ENCODE measurements around the gene ONECUT1.

ONECUT1 gene

GRCh38 chr15:52803467-52804306, 13.6 kb upstream of the ONECUT1 start:
- no peaks in the 10 kb centered on the region for H3K9me3 ChIP-seq (ENCODE audit: low read length)
- H3K4me1 ChIP-seq (ENCODE audit: insufficient read depth, low read length), result peaks cover 23% of the 10 kb centered on the region
- H3K9ac ChIP-seq (ENCODE audit: low read length), result no peak overlapping the region
- no peak overlapping the region for H3K4me3 ChIP-seq (ENCODE audit: low read depth in 1 of 2, low read length in 2 of 2)
- H3K27me3 ChIP-seq (ENCODE audit: control insufficient read depth in 1 of 2, insufficient read depth in 2 of 2, low read length in 2 of 2), result peaks cover 83 to 94% of the 10 kb centered on the region in 2 donors
- H3K27ac ChIP-seq (ENCODE audit: low read depth, low read length), result no peak overlapping the region
- H3K36me3 ChIP-seq (ENCODE audit: insufficient read depth, low read length), result no peaks in the 10 kb centered on the region

- Histone ChIP-seq H3K4me1 (ENCODE audit: insufficient read depth, low read length) (peaks cover 26% of the 10 kb centered on the region), H3K36me3 (ENCODE audit: insufficient read depth, low read length) (no peaks in the 10 kb centered on the region), H3K4me3 (ENCODE audit: low read depth in 1 of 2, low read length in 2 of 2) (no peak overlapping the region), H3K27me3 (ENCODE audit: control insufficient read depth in 1 of 2, insufficient read depth in 2 of 2, low read length in 2 of 2) (peaks cover 84 to 98% of the 10 kb centered on the region in 2 donors), H3K9ac (ENCODE audit: low read length) (no peak overlapping the region), H3K27ac (ENCODE audit: low read depth, low read length) (no peak overlapping the region), H3K9me3 (ENCODE audit: low read length) (no peaks in the 10 kb centered on the region)
Measured at GRCh38 chr15:52803108-52803466, 13.0 kb upstream of the ONECUT1 start.

DNA sequence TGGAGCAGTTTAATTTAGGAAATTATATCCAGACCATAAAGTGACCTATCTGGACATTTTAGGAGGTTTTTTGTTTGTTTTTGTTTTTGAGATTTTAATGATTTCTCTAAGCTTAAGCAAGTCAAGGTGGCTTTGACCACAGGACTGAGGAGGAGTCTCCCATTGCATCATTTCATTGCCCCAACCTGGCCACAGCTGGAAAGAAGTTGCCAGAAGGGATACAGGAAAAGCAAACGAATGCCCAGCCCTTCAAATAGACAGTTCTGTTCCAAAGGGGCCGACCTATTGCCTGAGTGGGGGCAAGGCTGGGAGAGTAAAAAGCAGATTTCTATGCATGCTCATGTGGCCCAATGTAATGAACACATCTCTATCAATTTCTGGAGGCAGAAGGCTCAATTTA, 12.0 kb upstream of the ONECUT1 start:
- Histone ChIP-seq H3K9ac (ENCODE audit: low read length) (no peak overlapping the region), H3K27ac (ENCODE audit: low read depth, low read length) (no peak overlapping the region), H3K4me1 (ENCODE audit: insufficient read depth, low read length) (peaks cover 31% of the 10 kb centered on the region), H3K36me3 (ENCODE audit: insufficient read depth, low read length) (no peaks in the 10 kb centered on the region), H3K4me3 (ENCODE audit: low read depth in 1 of 2, low read length in 2 of 2) (no peak overlapping the region), H3K9me3 (ENCODE audit: low read length) (no peaks in the 10 kb centered on the region), H3K27me3 (ENCODE audit: control insufficient read depth in 1 of 2, insufficient read depth in 2 of 2, low read length in 2 of 2) (peaks cover 92 to 100% of the 10 kb centered on the region in 2 donors)

DNA sequence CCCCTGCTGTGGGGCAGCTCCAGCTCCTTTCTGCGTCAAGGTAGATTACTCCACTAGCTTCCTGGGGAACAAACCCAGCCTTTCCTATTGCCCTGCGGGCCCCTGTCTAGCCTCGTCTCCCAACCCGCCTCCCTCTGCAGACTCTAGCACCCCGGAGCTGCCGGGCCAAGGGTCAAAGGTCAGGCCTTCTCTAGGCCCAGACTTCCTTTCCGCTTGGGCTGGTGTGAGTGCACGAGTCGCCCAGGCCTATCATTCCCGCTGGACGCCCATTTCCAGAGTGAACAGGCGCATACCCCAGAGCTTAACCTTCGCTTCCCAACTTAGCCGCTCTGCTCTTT, 11.6 kb upstream of the ONECUT1 start:
- Histone ChIP-seq H3K9me3 (ENCODE audit: low read length) (no peaks in the 10 kb centered on the region), H3K4me1 (ENCODE audit: insufficient read depth, low read length) (peaks cover 31% of the 10 kb centered on the region), H3K4me3 (ENCODE audit: low read depth in 1 of 2, low read length in 2 of 2) (no peak overlapping the region), H3K27me3 (ENCODE audit: control insufficient read depth in 1 of 2, insufficient read depth in 2 of 2, low read length in 2 of 2) (peaks cover 91 to 100% of the 10 kb centered on the region in 2 donors), H3K27ac (ENCODE audit: low read depth, low read length) (no peak overlapping the region), H3K36me3 (ENCODE audit: insufficient read depth, low read length) (no peaks in the 10 kb centered on the region), H3K9ac (ENCODE audit: low read length) (no peak overlapping the region)

- no peak overlapping the region for H3K9ac ChIP-seq (ENCODE audit: low read length)
Measured at GRCh38 chr15:52800828-52801747, 11.0 kb upstream of the ONECUT1 start.

GRCh38 chr15:52799145-52799811, 9.1 kb upstream of the ONECUT1 start:
- H3K4me3 ChIP-seq (ENCODE audit: low read depth in 1 of 2, low read length in 2 of 2), result no peak overlapping the region
- H3K9ac ChIP-seq (ENCODE audit: low read length), result no peak overlapping the region
- H3K27me3 ChIP-seq (ENCODE audit: control insufficient read depth in 1 of 2, insufficient read depth in 2 of 2, low read length in 2 of 2), result peaks cover 97 to 100% of the 10 kb centered on the region in 2 donors
- peaks cover 18% of the 10 kb centered on the region for H3K4me1 ChIP-seq (ENCODE audit: insufficient read depth, low read length)
- no peaks in the 10 kb centered on the region for H3K9me3 ChIP-seq (ENCODE audit: low read length)
- H3K27ac ChIP-seq (ENCODE audit: low read depth, low read length), result no peak overlapping the region
- no peaks in the 10 kb centered on the region for H3K36me3 ChIP-seq (ENCODE audit: insufficient read depth, low read length)

More at GRCh38 chr15:52800828-52801747, 11.0 kb upstream of the ONECUT1 start:
- no peaks in the 10 kb centered on the region for H3K36me3 ChIP-seq (ENCODE audit: insufficient read depth, low read length)
- no peak overlapping the region for H3K27ac ChIP-seq (ENCODE audit: low read depth, low read length)
- peaks cover 31% of the 10 kb centered on the region for H3K4me1 ChIP-seq (ENCODE audit: insufficient read depth, low read length)
- no peak overlapping the region for H3K4me3 ChIP-seq (ENCODE audit: low read depth in 1 of 2, low read length in 2 of 2)
- no peaks in the 10 kb centered on the region for H3K9me3 ChIP-seq (ENCODE audit: low read length)
- peaks cover 91 to 100% of the 10 kb centered on the region in 2 donors for H3K27me3 ChIP-seq (ENCODE audit: control insufficient read depth in 1 of 2, insufficient read depth in 2 of 2, low read length in 2 of 2)

DNA sequence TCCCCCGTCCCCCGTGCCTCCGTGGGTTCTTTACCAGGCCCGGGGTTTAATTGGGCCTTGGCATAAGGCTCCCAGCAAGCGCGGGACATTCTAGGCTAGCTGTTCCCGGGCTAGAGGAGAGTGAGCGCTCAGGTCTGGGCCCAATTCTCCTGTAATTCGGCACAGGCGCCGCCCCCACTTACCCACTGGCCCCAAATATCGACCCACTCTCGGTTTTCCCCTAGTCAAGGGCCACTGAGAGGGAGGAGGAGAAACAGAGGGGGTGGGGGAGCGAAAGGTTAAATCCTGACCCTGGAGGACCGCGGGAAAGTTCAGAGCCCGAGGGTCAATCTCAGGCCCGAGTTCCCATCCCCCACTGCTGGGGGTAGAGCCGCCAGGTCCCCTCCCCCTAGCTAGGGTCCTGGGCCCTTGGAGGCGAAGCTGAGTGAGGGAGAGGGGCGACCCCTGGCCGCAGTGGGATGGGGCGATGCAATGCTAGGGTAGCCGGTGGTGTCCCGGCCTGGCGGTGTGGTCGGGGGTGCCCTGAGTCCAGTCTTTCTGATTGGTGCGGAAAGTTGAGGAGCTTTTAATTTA, 8.5 kb upstream of the ONECUT1 start:
- Histone ChIP-seq H3K27ac (ENCODE audit: low read depth, low read length) (no peak overlapping the region), H3K9ac (ENCODE audit: low read length) (no peak overlapping the region), H3K9me3 (ENCODE audit: low read length) (no peaks in the 10 kb centered on the region), H3K27me3 (ENCODE audit: control insufficient read depth in 1 of 2, insufficient read depth in 2 of 2, low read length in 2 of 2) (peaks cover 95 to 100% of the 10 kb centered on the region in 2 donors), H3K36me3 (ENCODE audit: insufficient read depth, low read length) (no peaks in the 10 kb centered on the region), H3K4me3 (ENCODE audit: low read depth in 1 of 2, low read length in 2 of 2) (no peak overlapping the region), H3K4me1 (ENCODE audit: insufficient read depth, low read length) (peaks cover 12% of the 10 kb centered on the region)

GRCh38 chr15:52797625-52798501, 7.7 kb upstream of the ONECUT1 start:
- Histone ChIP-seq H3K4me3 (ENCODE audit: low read depth in 1 of 2, low read length in 2 of 2) (no peak overlapping the region), H3K36me3 (ENCODE audit: insufficient read depth, low read length) (no peaks in the 10 kb centered on the region), H3K9ac (ENCODE audit: low read length) (no peak overlapping the region), H3K4me1 (ENCODE audit: insufficient read depth, low read length) (peaks cover 8% of the 10 kb centered on the region), H3K27me3 (ENCODE audit: control insufficient read depth in 1 of 2, insufficient read depth in 2 of 2, low read length in 2 of 2) (peaks cover 95 to 99% of the 10 kb centered on the region in 2 donors), H3K27ac (ENCODE audit: low read depth, low read length) (no peak overlapping the region), H3K9me3 (ENCODE audit: low read length) (no peaks in the 10 kb centered on the region)

- Histone ChIP-seq H3K27me3 (ENCODE audit: control insufficient read depth in 1 of 2, insufficient read depth in 2 of 2, low read length in 2 of 2) (peaks cover 87 to 93% of the 10 kb centered on the region in 2 donors), H3K36me3 (ENCODE audit: insufficient read depth, low read length) (no peaks in the 10 kb centered on the region), H3K27ac (ENCODE audit: low read depth, low read length) (no peak overlapping the region)
Measured at GRCh38 chr15:52796753-52797520, 6.8 kb upstream of the ONECUT1 start.

GRCh38 chr15:52796228-52796521, 6.0 kb upstream of the ONECUT1 start:
- H3K4me1 ChIP-seq (ENCODE audit: insufficient read depth, low read length), result peaks cover 8% of the 10 kb centered on the region
- peaks cover 81 to 93% of the 10 kb centered on the region in 2 donors for H3K27me3 ChIP-seq (ENCODE audit: control insufficient read depth in 1 of 2, insufficient read depth in 2 of 2, low read length in 2 of 2)
- H3K9me3 ChIP-seq (ENCODE audit: low read length), result no peaks in the 10 kb centered on the region
- H3K36me3 ChIP-seq (ENCODE audit: insufficient read depth, low read length), result no peaks in the 10 kb centered on the region
- no peak overlapping the region for H3K4me3 ChIP-seq (ENCODE audit: low read depth in 1 of 2, low read length in 2 of 2)
- H3K27ac ChIP-seq (ENCODE audit: low read depth, low read length), result no peak overlapping the region
- no peak overlapping the region for H3K9ac ChIP-seq (ENCODE audit: low read length)

More at GRCh38 chr15:52796753-52797520, 6.8 kb upstream of the ONECUT1 start:
- Histone ChIP-seq H3K9ac (ENCODE audit: low read length) (no peak overlapping the region), H3K4me1 (ENCODE audit: insufficient read depth, low read length) (peaks cover 8% of the 10 kb centered on the region), H3K4me3 (ENCODE audit: low read depth in 1 of 2, low read length in 2 of 2) (no peak overlapping the region), H3K9me3 (ENCODE audit: low read length) (no peaks in the 10 kb centered on the region)

Data from muscle layer of colon (tissue), 2 donors.